GM19468 (cell line): Measurements from ENCODE around the gene RBFOX2.
A peak's percentile ranks its signal among the peaks of the same experiment; 100 is the strongest.
"Not testable (repeated sequence)": the region's sequence is repeated elsewhere in the genome, so short reads cannot be mapped to it uniquely, and the experiment has no call there.

Experiments
- ATAC-seq: cut with Tn5 transposase; IDR thresholded peaks from one replicate; pipeline ENCODE4 v1.9.1; 2021; ENCODE audit warnings: mild to moderate bottlenecking, moderate library complexity, moderate number of reproducible peaks; ENCODE audit not compliant: unreplicated experiment; ENCODE audit errors: extremely low read depth

The RBFOX2 gene

GRCh38 chr22:36048911-36049677 lies 20.5 kb upstream of the RBFOX2 start:
- ATAC-seq: no peak

- not testable (repeated sequence) for ATAC-seq
Measured at GRCh38 chr22:36044517-36044916, 15.9 kb upstream of the RBFOX2 start.

DNA sequence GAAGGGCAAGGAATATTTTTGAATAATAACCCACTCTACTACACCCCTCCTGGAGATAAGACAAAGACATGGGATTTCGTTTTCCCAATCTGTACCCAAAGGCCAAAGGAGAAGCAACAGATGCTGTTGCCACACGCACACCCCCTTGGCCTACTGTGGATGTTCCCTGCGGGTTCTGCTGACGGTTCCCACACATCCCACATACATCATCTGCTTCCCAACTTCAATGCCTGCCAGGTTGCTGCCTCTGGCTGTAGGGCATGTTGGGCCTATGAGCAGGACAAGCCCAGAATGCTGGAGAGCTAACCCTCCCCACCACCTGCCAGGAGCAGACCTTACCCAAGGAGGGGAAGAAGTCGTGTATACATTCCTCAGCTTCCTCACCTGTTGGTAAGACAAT lies 13.6 kb upstream of the RBFOX2 start:
- no peak for ATAC-seq

DNA sequence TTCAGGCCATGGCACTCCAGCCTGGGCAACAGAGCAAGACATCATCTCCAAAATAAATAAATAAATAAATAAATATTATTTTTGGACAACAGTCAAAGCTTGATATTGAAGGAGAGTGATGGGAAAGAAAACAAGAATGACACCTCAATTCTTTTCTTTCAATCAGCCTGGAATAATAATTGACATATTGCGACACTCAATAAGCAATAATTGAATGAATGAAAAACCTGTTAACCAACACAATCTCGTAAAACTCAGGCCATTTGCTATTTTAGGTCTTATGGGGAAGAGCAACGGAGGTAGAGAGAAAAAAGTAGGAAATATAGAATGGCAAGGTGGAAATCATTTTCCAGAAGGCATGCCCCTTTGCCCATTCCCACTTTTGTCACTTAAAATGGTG lies 10.5 kb upstream of the RBFOX2 start:
- no peak for ATAC-seq

DNA sequence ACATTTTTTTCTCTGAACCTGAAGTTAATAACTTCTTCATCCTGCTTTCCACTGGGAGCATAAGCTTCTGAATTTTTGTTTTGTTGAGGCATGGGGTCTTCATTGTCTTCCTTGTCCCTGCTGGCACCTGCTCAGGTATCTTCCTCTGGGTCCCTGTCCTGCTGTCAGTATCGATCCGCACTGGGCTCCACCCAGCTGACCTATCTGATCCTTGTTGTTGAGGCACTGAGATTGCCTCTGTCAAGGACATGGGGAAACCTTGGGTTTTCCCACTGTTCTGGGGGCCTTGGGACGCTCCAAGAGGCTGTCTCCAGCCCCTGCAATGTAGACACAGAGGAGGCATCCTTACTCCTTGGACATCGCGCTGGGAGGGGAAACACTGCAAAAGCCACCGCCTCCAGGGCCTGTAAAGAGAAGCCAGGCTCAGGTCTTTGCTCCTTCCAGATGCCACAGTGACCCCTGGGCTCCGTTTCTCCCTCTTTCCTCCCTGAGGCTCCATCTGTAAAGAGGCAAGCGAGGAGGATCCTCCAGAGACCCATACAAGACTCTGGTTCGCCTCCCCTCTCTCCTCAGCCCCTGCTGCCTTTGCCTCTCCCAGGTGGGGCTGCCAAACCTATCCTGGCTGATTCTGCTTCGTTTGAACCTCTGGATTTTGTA lies 8.6 kb upstream of the RBFOX2 start:
- ATAC-seq: no peak

DNA sequence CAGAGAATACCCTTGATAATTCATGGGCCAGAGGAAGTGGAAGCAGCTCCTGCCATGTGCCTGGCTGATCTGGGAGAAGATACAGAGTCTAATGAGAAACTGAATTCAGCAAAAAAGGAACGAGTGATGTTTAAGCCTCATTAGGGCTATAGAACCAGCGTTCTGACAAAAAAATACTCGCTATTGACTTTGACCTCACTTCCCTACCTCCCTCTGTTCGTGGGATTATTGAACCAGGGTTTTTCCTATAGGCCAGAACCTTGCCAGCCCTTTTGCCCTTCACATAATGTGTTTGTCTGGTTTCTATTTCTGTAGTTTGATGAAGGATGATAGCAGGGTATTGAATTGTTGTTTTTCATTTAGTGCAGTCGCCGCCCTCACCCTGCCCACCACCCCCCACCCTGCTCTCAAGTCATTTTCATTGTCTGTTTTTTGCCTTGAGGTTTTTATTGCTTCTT lies 7.6 kb upstream of the RBFOX2 start:
- no peak for ATAC-seq

GRCh38 chr22:36032611-36033010 lies 4.0 kb upstream of the RBFOX2 start:
- ATAC-seq: no peak

DNA sequence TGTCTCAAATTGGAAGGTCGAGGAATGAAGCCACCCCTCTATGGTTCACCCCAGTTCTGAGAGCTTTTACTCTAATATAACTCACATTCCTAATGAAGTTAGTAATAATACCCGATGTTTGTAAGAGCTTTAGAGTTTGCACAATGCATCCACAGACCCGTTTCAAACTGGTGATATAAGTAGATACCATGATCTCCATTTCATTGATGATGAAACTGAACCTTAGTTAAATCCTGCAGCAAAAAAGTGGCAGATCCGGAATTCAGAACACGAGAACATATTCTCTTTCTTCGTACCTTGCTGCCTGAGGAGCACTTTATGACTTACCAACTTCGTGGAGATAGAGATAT lies 757 bp upstream of the RBFOX2 start:
- no peak for ATAC-seq

GRCh38 chr22:36027935-36028645 lies 534 bp downstream of the RBFOX2 start:
- no peak for ATAC-seq

GRCh38 chr22:36027579-36027934 lies 1.1 kb downstream of the RBFOX2 start:
- ATAC-seq: no peak

DNA sequence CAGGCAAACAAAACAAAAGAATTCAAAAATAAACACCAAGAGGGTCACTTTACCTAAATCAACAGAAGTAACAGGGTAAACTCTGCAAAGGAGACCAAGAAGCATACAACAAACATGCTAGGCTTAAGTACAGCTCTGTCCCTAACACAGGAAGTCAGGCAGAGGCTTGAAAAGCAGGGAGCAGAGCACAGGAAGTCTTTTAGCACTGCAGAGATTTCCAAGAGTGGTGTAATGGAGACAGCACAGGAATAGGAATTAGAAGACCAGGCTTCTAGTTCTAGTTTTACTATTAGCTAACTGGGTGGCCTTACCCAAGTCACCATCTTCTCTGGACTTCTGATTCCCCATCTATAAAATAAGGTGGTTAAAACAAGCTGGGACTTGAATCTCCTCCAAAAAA lies 1.9 kb downstream of the RBFOX2 start:
- no peak for ATAC-seq

- no peak for ATAC-seq
Measured at GRCh38 chr22:36022697-36023096, 5.9 kb downstream of the RBFOX2 start.

DNA sequence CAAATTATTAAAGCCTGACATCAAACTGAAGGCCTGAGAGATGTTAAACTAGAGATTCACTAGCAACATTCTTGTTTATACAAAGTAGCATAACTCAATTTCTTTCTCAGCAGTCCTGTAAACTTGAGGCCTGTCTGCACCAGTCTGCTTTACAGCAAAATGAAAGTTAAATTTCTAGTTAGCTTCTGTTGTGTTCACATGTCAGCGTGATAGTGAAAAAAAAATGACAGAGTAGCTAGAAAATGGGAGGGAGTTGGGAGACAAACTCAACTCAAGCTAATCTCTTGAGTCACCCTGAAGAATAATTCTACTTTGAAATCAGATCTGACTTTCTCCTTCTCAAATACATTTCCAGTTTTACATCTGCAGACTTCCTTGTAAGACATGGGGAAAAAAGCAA lies 6.5 kb downstream of the RBFOX2 start:
- ATAC-seq: no peak

GRCh38 chr22:36021606-36022153 lies 6.9 kb downstream of the RBFOX2 start:
- no peak for ATAC-seq

- ATAC-seq: not testable (repeated sequence)
Measured at GRCh38 chr22:36020865-36021264, 7.8 kb downstream of the RBFOX2 start.

GRCh38 chr22:36017651-36018091 lies 11.0 kb downstream of the RBFOX2 start:
- ATAC-seq: peak; percentile 39

- ATAC-seq: no peak
Measured at GRCh38 chr22:36016684-36017083, 11.9 kb downstream of the RBFOX2 start.

- ATAC-seq: no peak
Measured at GRCh38 chr22:36015811-36016529, 12.7 kb downstream of the RBFOX2 start.

- ATAC-seq: no peak
Measured at GRCh38 chr22:36015155-36015810, 13.3 kb downstream of the RBFOX2 start.

GRCh38 chr22:36014546-36015074 lies 14.0 kb downstream of the RBFOX2 start:
- no peak for ATAC-seq
